Measurements from ENCODE around the gene BTBD10. TPM values are rescaled to one million over a fixed set of nuclear protein-coding genes. Genes with fewer than 3 reads are reported as not detected.
A peak's percentile ranks its signal among the peaks of the same experiment; 100 is the strongest.

BTBD10 gene
- total RNA-seq, 2 donors from 2014 or later: 19.8 to 21.5 TPM

GRCh38 chr11:13384908-13385640, 77.9 kb downstream of the BTBD10 start:
- H3K36me3 Mint-ChIP-seq (ENCODE audit: insufficient read depth in 2 of 2): peaks cover 0 to 1% of the 10 kb centered on the region in 2 donors
- H3K4me1 Mint-ChIP-seq (ENCODE audit: low read depth): no peaks in the 10 kb centered on the region
- no peak overlapping the region for H3K4me3 Mint-ChIP-seq
- DNase-seq: peak; percentile 19 to 26
- H3K27ac Mint-ChIP-seq: peak overlapping the region; percentile 6
- H3K27me3 Mint-ChIP-seq (ENCODE audit: low read depth): no peaks in the 10 kb centered on the region
- no peaks in the 10 kb centered on the region for H3K9me3 Mint-ChIP-seq
- ATAC-seq (replicated peaks in 1 of 2): peak; percentile 25 to 31

- H3K9me3 Mint-ChIP-seq: no peaks in the 10 kb centered on the region
- H3K4me1 Mint-ChIP-seq (ENCODE audit: low read depth): no peaks in the 10 kb centered on the region
- DNase-seq (no peak), ATAC-seq (replicated peaks in 1 of 2) (no peak)
- peaks cover 0 to 1% of the 10 kb centered on the region in 2 donors for H3K36me3 Mint-ChIP-seq (ENCODE audit: insufficient read depth in 2 of 2)
- H3K4me3 Mint-ChIP-seq: no peak overlapping the region
- H3K27me3 Mint-ChIP-seq (ENCODE audit: low read depth): no peaks in the 10 kb centered on the region
- peak overlapping the region; percentile 41 for H3K27ac Mint-ChIP-seq
These were observed 80.3 kb downstream of the BTBD10 start for GRCh38 chr11:13382751-13383150.

DNA sequence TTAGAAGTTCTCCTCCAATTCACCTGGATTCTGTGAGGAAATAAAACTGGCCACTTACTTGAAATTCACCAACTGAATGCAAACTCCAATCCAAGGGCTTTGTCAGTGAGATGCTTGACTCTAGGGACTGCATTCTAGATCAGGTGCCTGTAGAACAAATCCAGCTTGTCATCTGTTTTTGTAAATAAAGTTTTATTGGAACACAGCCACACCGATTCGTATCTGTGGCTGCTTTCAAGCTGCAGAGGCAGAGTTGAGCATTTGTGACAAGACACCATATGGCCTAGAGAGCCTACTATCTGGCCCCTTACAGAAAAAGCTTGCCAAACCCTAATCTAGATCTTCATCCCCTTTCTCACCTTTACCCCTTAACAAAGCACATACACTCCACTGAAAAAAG, 82.3 kb downstream of the BTBD10 start:
- H3K27ac Mint-ChIP-seq: no peak overlapping the region
- H3K4me3 Mint-ChIP-seq: no peak overlapping the region
- no peaks in the 10 kb centered on the region for H3K4me1 Mint-ChIP-seq (ENCODE audit: low read depth)
- peaks cover 0 to 5% of the 10 kb centered on the region in 2 donors for H3K36me3 Mint-ChIP-seq (ENCODE audit: insufficient read depth in 2 of 2)
- no peaks in the 10 kb centered on the region for H3K27me3 Mint-ChIP-seq (ENCODE audit: low read depth)
- ATAC-seq (replicated peaks in 1 of 2): no peak
- H3K9me3 Mint-ChIP-seq: no peaks in the 10 kb centered on the region
- DNase-seq: no peak

GRCh38 chr11:13378316-13378715, 84.7 kb downstream of the BTBD10 start:
- no peaks in the 10 kb centered on the region for H3K4me1 Mint-ChIP-seq (ENCODE audit: low read depth)
- H3K4me3 Mint-ChIP-seq: no peak overlapping the region
- H3K9me3 Mint-ChIP-seq: no peaks in the 10 kb centered on the region
- no peak for ATAC-seq (replicated peaks in 1 of 2)
- H3K27me3 Mint-ChIP-seq (ENCODE audit: low read depth): no peaks in the 10 kb centered on the region
- H3K36me3 Mint-ChIP-seq (ENCODE audit: insufficient read depth in 2 of 2): peaks cover 2 to 5% of the 10 kb centered on the region in 2 donors
- H3K27ac Mint-ChIP-seq: no peak overlapping the region
- no peak for DNase-seq

GRCh38 chr11:13376838-13377237, 86.2 kb downstream of the BTBD10 start:
- H3K36me3 Mint-ChIP-seq (ENCODE audit: insufficient read depth in 2 of 2): peaks cover 2 to 3% of the 10 kb centered on the region in 2 donors
- no peaks in the 10 kb centered on the region for H3K9me3 Mint-ChIP-seq
- H3K27ac Mint-ChIP-seq: no peak overlapping the region
- no peak overlapping the region for H3K4me3 Mint-ChIP-seq
- ATAC-seq (replicated peaks in 1 of 2): no peak
- H3K27me3 Mint-ChIP-seq (ENCODE audit: low read depth): no peaks in the 10 kb centered on the region
- no peak for DNase-seq
- no peaks in the 10 kb centered on the region for H3K4me1 Mint-ChIP-seq (ENCODE audit: low read depth)

DNA sequence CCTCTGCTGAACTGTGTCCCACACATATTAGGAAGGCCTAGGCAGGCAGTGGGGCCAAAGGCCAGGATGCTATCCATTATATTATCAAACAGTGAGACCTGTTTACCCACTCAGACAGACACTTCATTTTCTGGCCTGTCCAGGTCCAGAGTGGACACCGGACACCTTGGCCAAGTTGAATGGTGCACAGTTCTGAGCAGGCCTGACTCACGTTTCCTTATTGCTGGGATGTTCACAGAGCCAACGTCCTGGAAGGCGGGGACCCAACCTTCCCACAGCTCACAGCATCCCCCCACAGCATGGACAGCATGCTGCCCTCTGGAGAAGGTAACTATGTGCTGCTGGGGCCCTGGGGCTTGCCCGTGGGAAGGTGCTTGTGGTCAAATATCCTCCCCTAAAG, 86.6 kb downstream of the BTBD10 start:
- no peak for DNase-seq
- Mint-ChIP-seq H3K9me3 (no peaks in the 10 kb centered on the region), H3K27ac (no peak overlapping the region), H3K36me3 (ENCODE audit: insufficient read depth in 2 of 2) (peaks cover 2 to 3% of the 10 kb centered on the region in 2 donors), H3K27me3 (ENCODE audit: low read depth) (no peaks in the 10 kb centered on the region), H3K4me3 (no peak overlapping the region), H3K4me1 (ENCODE audit: low read depth) (no peaks in the 10 kb centered on the region)
- no peak for ATAC-seq (replicated peaks in 1 of 2)

GRCh38 chr11:13375798-13376197, 87.2 kb downstream of the BTBD10 start:
- Mint-ChIP-seq H3K9me3 (no peaks in the 10 kb centered on the region), H3K4me1 (ENCODE audit: low read depth) (no peaks in the 10 kb centered on the region), H3K36me3 (ENCODE audit: insufficient read depth in 2 of 2) (peaks cover 2 to 3% of the 10 kb centered on the region in 2 donors), H3K27me3 (ENCODE audit: low read depth) (no peaks in the 10 kb centered on the region), H3K4me3 (no peak overlapping the region), H3K27ac (no peak overlapping the region)
- no peak for DNase-seq
- ATAC-seq (replicated peaks in 1 of 2): no peak

DNA sequence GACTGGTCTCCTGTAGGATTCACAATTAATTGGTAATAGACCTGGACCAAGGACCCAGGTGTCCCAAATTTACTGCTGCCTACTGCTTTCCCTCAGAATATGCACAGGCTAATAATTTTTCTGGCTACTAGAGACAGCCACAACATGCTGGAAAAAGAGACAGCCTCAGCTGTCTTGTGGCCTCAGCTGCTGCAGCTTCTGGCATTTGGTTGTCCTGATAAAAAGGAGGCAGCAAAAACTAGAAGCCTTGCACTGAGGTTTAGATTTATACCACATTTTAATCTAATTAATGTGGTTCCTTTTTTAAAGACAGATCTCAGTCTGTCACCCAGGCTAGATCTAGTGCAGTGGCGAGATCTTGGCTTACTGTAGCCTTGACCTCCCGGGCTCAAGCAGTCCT, 89.8 kb downstream of the BTBD10 start:
- no peak for ATAC-seq (replicated peaks in 1 of 2)
- no peaks in the 10 kb centered on the region for H3K9me3 Mint-ChIP-seq
- H3K27me3 Mint-ChIP-seq (ENCODE audit: low read depth): no peaks in the 10 kb centered on the region
- no peak overlapping the region for H3K4me3 Mint-ChIP-seq
- no peaks in the 10 kb centered on the region for H3K4me1 Mint-ChIP-seq (ENCODE audit: low read depth)
- DNase-seq: no peak
- H3K27ac Mint-ChIP-seq: no peak overlapping the region
- H3K36me3 Mint-ChIP-seq (ENCODE audit: insufficient read depth in 2 of 2): peaks cover 3% of the 10 kb centered on the region in 2 donors

DNA sequence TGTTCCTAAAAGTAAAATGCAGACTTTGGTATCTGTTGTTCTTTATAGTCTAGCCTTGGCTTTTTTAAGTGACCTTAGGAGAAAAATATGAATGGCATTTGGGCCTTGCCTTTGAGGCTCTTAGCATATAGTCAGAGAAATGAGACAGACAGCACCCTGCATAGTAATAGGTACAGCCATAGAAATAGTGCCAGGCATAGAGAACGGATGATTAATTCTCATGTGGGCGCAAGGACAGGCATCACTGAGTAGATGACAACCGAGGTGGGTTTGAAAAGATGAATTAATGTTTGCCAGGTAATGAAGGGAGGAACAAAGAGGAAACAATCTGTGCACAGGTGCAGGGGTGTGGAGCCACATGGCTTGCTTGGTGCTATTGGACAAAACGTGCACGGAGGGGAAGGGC, 95.0 kb downstream of the BTBD10 start:
- Mint-ChIP-seq H3K4me3 (no peak overlapping the region), H3K27ac (peak overlapping the region; percentile 43), H3K9me3 (no peaks in the 10 kb centered on the region), H3K27me3 (ENCODE audit: low read depth) (no peaks in the 10 kb centered on the region), H3K36me3 (ENCODE audit: insufficient read depth in 2 of 2) (peaks cover 0 to 1% of the 10 kb centered on the region in 2 donors), H3K4me1 (ENCODE audit: low read depth) (no peaks in the 10 kb centered on the region)
- ATAC-seq (replicated peaks in 1 of 2) (no peak), DNase-seq (no peak)

DNA sequence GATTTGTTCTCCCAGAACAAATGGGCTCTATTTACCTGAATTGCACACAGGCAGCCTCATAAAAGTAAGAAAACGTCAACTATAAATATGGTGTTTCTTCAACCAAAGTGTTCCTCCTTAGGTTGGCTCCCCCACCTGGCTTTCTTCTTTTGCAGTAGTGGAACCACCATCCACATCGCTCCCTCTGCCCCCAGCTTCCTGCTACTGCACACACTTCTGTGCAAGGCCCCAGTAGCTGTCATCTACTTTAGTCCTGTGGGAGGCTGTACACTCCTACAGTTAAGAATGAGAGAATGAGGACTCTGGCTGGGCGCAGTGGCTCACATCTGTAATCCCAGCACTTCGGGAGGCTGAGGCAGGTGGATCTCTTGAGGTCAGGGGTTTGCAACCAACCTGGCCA, 95.9 kb downstream of the BTBD10 start:
- ATAC-seq (replicated peaks in 1 of 2) (no peak), DNase-seq (no peak)
- Mint-ChIP-seq H3K36me3 (ENCODE audit: insufficient read depth in 2 of 2) (peaks cover 0 to 1% of the 10 kb centered on the region in 2 donors), H3K27me3 (ENCODE audit: low read depth) (no peaks in the 10 kb centered on the region), H3K4me3 (no peak overlapping the region), H3K4me1 (ENCODE audit: low read depth) (no peaks in the 10 kb centered on the region), H3K9me3 (no peaks in the 10 kb centered on the region), H3K27ac (no peak overlapping the region)

- Mint-ChIP-seq H3K27me3 (ENCODE audit: low read depth) (no peaks in the 10 kb centered on the region), H3K36me3 (ENCODE audit: insufficient read depth in 2 of 2) (peaks cover 0 to 2% of the 10 kb centered on the region in 2 donors), H3K27ac (no peak overlapping the region), H3K9me3 (no peaks in the 10 kb centered on the region), H3K4me3 (no peak overlapping the region), H3K4me1 (ENCODE audit: low read depth) (no peaks in the 10 kb centered on the region)
- DNase-seq: no peak
- no peak for ATAC-seq (replicated peaks in 1 of 2)
These were observed 96.6 kb downstream of the BTBD10 start for GRCh38 chr11:13366266-13367026.

- no peak for ATAC-seq (replicated peaks in 1 of 2)
- no peaks in the 10 kb centered on the region for H3K9me3 Mint-ChIP-seq
- no peaks in the 10 kb centered on the region for H3K4me1 Mint-ChIP-seq (ENCODE audit: low read depth)
- no peak for DNase-seq
- H3K4me3 Mint-ChIP-seq: no peak overlapping the region
- H3K27me3 Mint-ChIP-seq (ENCODE audit: low read depth): no peaks in the 10 kb centered on the region
- peak overlapping the region; percentile 68 for H3K27ac Mint-ChIP-seq
- H3K36me3 Mint-ChIP-seq (ENCODE audit: insufficient read depth in 2 of 2): peaks cover 3% of the 10 kb centered on the region in 2 donors
These were observed 98.6 kb downstream of the BTBD10 start for GRCh38 chr11:13364388-13364787.

GRCh38 chr11:13362596-13363109, 100.4 kb downstream of the BTBD10 start:
- H3K9me3 Mint-ChIP-seq: no peaks in the 10 kb centered on the region
- no peaks in the 10 kb centered on the region for H3K27me3 Mint-ChIP-seq (ENCODE audit: low read depth)
- no peak overlapping the region for H3K4me3 Mint-ChIP-seq
- H3K27ac Mint-ChIP-seq: no peak overlapping the region
- ATAC-seq (replicated peaks in 1 of 2) (no peak), DNase-seq (no peak)
- H3K4me1 Mint-ChIP-seq (ENCODE audit: low read depth): peaks cover 9% of the 10 kb centered on the region
- peaks cover 2 to 9% of the 10 kb centered on the region in 2 donors for H3K36me3 Mint-ChIP-seq (ENCODE audit: insufficient read depth in 2 of 2)
